ENCODE measurements around the gene ATF6.

ATF6 gene

GRCh38 chr1:161945306-161946060 is 179.4 kb downstream of the ATF6 start:
- DNase-seq = no peak

GRCh38 chr1:161946071-161946987 is 180.2 kb downstream of the ATF6 start:
- no peak for DNase-seq

GRCh38 chr1:161948435-161948834 is 182.3 kb downstream of the ATF6 start:
- no peak for DNase-seq

GRCh38 chr1:161949548-161949947 is 183.4 kb downstream of the ATF6 start:
- no peak for DNase-seq

- DNase-seq = no peak
These were observed 184.3 kb downstream of the ATF6 start for GRCh38 chr1:161950377-161950776.

- no peak for DNase-seq
These were observed 185.5 kb downstream of the ATF6 start for GRCh38 chr1:161951646-161952045.

- no peak for DNase-seq
These were observed 186.6 kb downstream of the ATF6 start for GRCh38 chr1:161952607-161953172.

GRCh38 chr1:161953256-161953920 is 187.3 kb downstream of the ATF6 start:
- no peak for DNase-seq

- peak; percentile 86 for DNase-seq
These were observed 187.9 kb downstream of the ATF6 start for GRCh38 chr1:161954050-161954449.

GRCh38 chr1:161954466-161954865 is 188.3 kb downstream of the ATF6 start:
- no peak for DNase-seq

GRCh38 chr1:161955606-161956005 is 189.5 kb downstream of the ATF6 start:
- DNase-seq = no peak

- DNase-seq = no peak
These were observed 190.0 kb downstream of the ATF6 start for GRCh38 chr1:161956097-161956496.

GRCh38 chr1:161956930-161957329 is 190.8 kb downstream of the ATF6 start:
- DNase-seq = no peak

- no peak for DNase-seq
These were observed 192.3 kb downstream of the ATF6 start for GRCh38 chr1:161958425-161958824.

GRCh38 chr1:161962091-161962887 is 196.2 kb downstream of the ATF6 start:
- no peak for DNase-seq

GRCh38 chr1:161966067-161966466 is 199.9 kb downstream of the ATF6 start:
- no peak for DNase-seq

GRCh38 chr1:161970036-161970435 is 203.9 kb downstream of the ATF6 start:
- DNase-seq = no peak

- no peak for DNase-seq
These were observed 204.5 kb downstream of the ATF6 start for GRCh38 chr1:161970633-161971032.

GRCh38 chr1:161972828-161973227 is 206.7 kb downstream of the ATF6 start:
- DNase-seq = no peak

- DNase-seq = no peak
These were observed 208.1 kb downstream of the ATF6 start for GRCh38 chr1:161973924-161974845.
